Left hindlimb (tissue), 1 donor: ENCODE measurements around the gene PRKAR1B.
"Not testable (repeated sequence)": the region's sequence is repeated elsewhere in the genome, so short reads cannot be mapped to it uniquely, and the experiment has no call there.

Experiments used
- DNase-seq: peaks from one replicate; pipeline ENCODE4 v3.0.0-alpha.2; 2018

Gene PRKAR1B

DNA sequence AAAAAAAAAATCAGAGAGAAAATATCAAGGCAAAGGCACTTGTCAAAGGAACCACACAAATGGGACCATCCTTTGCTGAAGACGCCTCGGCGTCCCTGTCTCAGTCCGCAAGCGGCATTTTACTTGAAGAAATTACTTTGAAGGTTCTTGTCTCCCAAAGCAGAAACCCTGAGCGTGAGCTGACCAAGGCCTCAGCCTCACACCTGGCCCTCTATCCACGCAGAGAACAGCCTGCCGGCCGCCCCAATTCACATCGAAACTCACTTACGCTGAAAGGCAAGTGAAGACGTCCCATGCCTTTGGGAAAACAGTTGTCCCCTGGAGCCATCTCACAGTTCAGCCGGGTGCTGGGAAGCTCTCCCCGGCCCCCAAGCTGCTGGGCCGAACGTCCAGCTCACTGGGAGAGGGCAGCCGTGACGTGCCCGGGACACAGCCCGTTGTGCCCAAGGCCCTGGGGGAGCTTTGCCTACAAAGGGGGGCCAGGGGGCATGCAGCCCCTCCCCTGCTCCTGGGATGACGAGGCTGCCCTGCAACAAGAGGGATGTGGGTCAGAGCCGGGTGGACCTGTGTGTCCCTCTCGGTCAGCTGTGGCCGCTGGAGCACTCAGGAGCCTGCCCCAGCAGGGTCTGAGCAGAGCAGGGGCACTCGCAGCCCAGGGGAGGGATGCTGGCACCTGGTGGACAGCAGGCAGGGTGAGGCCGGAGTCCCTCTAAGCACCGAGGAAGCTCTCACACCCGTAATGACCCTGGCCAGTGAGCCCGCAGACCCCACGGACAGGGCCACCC, 157.8 kb downstream of the PRKAR1B start:
- no peak for DNase-seq

DNA sequence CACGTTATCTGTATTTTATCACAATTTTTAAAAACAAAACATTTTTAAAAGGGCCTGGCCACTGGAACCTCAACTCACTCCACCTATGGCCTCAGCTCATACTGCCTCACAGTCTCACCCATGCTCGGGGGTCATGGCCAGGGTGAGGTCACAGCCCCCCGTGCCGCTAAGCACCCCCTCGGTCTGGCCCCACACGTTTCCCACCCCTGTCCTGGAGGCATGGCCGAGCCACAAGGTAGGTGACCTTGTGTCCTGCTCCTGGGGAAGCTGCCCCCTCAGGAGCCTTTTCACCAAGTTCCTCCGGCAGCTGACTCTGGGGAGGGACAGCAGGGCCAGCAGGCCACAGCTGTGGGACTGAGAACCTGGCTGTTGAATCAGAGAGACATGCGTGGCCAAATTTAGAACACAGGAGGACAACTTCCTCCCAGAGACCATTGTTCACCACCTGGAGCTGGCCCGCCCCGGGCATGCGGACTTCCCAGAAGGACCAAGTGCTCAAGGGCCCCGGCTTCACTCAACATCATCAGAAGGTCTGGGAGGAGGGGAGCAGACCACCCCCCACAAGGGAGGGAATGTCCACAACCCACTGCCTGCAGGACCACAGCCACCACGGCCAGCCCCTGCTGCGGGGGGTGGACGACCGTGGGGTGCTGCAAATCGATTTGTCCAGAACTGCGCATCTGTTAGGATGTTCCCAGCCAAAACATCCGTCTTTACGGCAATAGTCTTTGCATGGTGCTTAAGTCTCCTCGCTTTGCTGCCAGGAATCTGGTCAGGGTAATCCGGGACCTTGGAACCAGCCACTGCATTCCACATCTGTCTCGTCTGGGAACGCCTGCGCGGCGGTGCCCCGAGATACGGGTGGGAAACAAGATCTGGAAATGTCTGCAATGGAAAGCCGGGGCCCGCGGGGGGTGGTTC, 158.8 kb downstream of the PRKAR1B start:
- peak; percentile 88 for DNase-seq

DNA sequence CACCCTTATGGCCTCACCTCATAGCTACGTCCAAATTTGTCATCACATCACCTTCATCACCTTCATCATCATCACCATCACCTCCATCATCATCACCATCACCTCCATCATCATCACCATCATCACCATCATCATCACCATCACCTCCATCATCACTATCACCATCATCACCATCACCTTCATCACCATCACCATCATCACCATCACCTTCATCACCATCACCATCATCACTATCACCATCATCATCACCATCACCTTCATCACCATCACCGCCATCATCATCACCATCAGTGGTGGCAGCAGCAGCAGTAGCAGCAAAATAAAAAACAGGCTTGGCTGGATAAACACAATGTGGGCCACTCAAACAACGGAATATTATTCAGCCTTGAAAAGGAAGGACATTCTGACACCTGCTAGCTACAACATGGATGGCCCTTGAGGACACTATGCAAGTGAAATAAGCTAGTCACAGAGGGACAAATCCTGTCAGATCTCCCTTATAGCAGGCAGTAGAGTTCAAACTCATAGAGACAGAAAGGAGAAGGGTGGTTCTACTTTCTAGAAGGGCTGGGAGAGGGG, 159.7 kb downstream of the PRKAR1B start:
- no peak for DNase-seq

DNA sequence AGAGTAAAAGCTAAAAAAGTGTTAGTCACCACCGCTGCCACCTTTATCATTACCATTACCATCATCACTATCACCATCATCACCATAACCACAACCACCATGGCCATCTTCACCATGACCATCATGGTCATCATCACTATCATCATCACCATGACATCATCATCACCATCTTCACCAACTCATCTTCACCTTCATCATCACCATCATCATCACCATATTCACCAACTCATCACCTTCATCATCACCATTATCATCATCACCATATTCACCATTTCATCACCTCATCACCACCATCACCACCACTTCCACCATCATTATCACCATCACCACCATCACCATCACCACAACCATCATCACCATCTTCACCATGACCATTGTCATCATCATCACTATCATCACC, 161.0 kb downstream of the PRKAR1B start:
- no peak for DNase-seq

DNA sequence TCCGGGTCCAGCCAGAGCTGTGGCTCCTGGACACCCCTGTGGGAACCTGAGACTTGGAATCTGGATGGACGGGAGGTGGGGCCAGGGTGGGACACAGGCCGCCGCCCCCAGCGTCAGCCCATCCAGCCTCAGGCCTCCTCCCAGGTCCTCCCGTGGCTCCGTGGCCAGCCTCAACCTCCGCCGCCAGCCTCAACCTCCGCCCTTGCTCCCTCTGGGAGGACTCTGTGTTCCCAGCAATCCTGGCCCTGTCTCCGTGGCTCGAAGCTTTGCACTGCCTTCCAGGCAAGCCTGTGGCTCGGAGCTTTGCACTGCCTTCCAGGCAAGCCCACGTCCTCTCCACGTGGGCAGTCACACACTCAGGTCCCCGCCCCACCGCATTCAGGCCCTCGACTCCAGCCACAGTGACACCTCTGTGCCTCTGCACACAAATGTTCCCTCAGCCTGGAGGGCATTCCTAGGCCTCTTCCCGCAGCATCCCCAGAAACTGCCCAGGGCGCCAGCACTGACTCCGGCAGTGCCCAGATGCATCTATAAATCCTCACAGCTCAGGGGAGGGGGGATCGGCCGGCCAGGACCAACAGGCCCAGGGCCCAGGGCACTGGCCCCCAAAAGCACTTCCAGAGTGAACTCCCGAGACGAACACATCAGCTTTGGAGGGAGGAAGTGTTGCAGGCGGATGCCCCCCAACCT, 162.8 kb downstream of the PRKAR1B start:
- DNase-seq: no peak

DNA sequence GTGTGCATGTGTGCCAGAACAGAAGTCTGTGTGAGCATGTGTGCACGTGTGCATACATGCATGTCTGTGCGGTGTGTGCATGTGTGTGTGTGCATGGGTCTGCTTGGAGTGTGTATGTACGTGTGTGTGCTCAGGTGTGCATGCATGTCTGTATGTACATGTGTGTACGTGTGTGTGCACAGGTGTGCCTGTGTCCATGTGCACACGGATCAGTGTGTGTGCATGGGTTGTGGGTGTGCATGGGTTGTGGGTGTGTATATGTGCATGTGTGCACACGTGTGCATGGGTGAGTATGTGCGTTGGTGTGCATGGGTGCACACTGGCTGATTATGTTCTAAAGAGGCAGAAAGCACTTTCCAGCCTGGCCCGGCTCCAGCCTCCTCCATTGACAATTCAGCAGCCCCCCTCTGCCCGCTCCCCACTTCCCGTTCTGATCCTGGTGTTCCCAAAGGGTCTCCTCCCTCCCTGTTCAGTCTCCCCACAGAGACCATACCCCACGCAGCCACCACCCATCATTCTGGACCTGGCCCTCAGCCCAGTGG, 163.4 kb downstream of the PRKAR1B start:
- DNase-seq: no peak

DNA sequence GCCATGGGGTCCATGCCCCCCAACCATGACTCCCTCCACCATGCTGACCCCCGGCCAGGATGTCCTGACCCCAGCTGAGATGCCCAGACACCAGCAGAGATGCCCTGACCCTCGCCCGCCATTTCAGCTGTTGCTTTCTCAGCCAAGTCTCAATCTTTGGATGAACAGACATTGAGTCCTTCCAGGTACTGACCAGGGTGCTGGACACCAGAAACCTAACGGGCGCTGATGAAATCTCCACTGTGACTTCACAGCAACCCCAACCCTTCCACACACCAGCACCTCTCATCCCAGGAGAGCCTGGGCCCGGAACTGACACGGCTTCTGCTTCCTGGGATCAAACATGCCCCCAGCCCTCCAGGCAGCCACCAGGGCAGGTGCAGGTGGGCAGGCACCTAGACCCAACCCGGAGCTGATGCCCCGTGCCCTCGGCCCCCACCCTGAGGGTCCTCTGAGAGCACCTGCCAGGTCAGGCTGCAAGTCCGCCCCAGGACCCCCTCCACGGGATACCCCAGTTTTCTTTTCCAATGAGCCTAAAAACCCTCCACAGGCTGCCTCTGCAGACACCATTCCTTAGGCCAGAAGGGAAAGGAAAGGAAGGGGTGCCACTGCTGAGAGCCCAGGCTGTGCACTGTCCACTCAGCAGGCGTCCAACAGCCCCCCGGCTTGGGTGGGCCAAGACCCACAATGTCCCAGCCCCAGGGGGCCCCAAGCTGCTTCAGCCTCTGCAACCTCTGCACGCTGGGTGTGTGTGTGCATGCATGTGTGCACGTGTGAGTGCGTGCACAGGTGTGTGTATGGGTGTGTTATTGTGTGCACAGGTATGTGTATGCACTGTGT, 164.1 kb downstream of the PRKAR1B start:
- DNase-seq: no peak

DNA sequence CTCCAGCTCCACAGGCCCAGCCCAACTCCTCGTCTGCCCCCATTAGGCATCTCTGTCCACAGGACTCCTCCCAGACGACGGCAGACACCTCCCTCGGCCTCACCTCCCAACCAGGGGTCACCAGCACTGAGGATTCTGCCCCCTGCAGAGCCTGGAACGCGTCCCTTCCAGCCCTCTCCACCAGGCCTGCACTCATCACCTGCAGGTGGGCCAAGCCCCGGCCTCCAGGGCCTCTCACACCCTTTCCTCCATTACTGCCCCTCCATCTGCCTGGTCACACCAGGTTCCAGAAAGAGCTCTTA, 164.8 kb downstream of the PRKAR1B start:
- DNase-seq: no peak

DNA sequence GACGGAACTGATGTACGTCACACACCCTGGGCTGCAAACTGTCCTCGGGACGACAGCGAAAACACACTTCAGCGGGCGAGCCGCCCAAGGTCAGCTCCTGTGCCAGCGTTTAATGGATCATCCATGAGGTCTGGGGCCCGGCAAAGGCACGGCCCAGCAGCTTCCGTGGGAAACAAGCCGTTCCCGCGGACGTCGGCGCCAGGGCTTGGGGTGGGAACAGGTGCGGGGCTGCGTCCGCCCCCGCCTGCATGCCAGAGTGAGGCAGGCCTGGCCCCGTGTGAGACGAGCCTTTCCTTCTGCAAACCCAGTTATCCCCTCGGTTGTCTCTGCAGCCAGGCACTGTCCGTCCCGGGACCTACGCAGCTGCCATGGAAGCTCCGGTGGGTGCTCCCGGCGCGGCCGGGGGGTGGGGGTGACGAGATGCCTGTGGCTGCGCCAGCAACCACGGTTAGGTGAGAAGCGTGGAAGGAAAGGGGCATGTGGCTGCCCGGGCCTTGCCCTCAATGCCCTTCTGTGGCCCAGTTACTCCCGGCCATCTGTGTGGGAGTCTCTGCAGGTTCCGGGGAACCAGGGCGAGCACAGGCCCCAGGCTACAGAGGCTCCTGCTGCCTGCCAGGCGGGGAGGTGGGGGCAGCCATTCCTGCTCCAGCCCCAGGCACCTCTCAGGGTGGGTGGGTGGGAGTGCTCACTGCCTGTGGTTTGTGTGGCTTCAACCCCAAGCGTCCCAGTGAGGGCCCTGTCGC, 165.3 kb downstream of the PRKAR1B start:
- peak; percentile 64 for DNase-seq

DNA sequence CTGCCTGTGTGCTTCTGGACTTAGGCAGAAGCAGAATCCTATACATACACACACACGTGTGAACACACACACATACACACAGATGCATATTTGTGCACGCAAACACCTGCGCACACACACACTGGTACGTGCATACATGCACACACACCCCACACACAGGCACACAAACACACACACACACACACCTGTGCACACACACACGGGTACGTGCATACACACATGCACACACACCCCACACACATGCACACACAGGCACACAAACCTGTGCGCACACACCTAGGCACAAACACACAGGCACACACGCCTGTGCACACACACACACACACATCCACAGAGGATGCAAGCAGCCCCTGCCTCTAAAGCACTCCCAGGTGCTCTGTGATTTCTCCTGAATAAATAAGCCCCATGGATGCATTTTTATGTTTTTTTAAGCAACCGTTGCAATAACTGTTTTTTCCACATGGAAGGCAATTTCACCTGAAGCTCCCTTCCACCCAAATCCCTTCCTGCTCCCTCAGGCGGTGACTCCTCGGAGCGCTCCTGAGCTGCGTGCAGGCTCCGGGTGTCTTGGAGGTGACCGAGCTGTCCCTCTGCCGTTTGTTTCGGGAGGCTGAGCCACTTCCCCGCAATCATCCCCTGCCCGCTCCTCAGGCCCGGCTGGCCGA, 166.0 kb downstream of the PRKAR1B start:
- no peak for DNase-seq

DNA sequence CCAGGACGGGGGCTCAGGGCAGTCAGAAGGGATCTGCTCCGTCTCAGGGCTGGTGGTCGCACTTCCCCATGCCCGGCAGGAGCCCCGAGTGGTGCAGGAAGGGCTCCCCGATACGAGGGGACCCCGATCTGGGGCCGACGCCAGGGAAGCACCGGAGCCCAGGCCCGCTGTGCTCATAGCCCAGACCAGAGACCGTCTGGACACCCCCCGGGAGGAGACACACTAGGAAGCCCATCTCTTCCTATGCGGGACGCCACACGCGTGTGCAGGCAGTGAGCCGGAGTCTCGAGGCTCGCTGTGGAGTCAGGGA, 167.7 kb downstream of the PRKAR1B start:
- DNase-seq: no peak

DNA sequence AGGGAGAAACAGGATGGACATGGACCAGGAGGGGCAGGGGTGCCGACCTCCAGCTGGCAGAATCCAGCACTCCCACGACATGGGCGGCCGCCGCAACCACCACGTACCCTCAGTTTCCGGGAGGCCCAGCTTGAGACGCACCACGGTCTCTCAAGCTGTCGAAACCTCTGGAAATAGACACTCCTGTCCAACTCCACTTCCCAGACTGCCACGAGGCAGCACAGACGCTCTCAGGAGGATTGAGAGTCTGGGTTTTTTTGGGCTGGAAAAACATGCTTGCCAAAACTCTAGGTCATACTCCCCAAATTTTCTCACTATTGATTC, 169.6 kb downstream of the PRKAR1B start:
- no peak for DNase-seq

DNA sequence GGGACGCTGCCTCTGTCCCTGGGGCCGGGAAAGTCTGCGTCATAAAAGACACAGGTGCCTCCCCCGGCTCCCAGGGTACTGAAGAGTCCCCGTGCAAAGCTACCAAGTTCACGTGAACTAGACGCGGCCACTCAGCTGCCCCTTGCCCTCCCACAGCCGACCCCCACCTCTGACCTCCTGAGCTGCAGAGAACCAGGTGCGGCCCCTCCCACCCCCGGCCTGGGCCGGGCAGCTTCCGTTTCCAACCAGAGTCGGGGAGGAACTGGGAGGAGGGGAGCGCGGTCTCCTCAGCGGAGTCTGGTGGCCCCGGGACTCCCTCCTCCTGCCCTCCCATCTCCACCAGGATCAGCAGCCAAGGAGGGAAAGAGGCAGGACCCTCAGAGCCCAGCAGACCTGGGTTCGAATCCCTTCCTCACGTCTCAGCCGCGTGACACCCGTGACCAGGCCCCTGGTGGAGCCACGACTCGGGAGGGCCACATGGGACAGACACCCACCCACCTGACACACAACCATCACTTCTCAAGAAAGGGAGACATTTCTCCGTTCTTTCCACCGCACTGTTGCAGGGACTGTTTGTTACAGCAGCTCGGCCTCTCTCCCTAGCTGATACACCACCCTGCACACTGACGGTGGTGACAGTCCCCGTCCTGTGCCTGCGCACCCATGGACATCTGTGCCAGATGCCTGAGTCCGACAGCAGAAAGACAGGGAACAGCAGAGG, 170.1 kb downstream of the PRKAR1B start:
- DNase-seq: no peak

DNA sequence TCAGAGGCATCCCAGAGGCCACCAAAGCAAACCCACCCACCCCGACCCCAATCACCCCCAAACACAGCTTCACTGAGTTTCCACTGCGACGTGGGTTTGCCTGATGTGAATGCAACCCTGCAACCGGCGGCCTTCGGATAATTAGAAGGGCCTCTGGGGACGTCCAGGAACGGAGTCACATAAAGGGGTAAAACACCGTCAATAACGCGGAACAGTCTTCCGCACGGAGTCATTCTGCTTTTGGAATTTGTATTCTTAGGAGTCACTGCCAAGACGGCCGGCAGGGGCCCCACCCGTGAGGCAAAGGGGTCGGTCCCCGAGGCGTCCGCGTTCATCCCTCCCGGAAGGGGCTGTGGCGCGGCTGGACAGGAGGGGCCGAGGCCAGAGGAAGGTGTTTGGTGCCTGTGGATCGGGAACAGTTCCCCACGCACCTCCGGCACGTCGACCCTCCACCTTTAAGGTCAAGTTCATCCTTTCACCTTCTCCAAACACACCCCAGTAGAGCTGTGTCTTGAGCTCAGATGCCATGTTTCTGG, 170.7 kb downstream of the PRKAR1B start:
- DNase-seq: no peak

DNA sequence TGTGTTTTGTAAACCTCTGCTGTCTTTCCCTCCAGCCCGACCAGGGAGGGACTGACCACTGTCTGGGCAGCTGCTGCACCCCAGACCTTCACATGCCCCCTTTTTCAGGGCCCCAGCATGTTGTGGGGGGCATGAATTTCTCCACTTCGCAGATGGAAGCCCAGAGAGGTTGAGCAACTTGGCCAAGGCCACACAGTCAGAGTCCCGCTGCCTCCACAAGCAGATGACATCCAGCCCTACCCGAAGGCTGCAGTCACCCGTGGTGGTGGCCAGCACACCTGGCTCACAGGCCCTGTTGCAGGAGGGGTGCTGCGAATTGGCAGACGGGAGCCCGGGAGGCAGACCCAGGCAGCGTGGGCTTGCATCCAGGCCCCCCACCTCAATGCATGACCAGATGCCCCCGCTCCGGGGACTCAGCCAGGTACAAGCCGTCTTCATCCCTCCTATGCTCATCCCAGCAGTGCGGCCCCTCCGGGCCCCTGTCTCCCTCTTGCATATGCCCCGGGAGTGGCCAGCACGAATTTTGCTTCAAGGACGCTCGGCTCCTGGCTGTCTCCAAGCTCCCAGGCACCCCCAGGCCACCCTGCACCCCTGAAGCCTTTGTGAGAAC, 171.4 kb downstream of the PRKAR1B start:
- no peak for DNase-seq

DNA sequence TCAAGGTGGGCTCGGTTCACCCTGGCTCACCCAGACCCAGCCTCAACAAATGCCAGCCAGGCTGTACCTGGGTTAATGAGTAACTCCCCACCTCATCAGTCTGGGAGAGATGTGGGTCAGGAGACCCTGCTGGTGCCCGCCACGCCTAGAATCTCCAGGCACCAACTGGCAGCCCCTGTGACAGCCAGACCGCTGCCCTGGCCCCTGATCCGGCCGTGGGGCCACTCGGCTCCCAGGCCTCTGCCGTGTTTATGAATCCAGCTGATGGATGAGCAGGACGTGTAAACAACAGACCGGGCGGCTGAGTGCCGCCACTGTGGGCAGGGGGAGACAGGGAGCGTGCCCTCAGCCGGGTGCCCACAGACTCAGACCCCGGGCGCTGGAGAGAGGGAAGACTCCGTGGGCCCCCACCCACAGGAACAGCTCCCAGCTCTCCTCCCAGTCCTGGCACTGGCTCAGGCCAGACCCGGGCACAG, 173.4 kb downstream of the PRKAR1B start:
- DNase-seq: no peak

DNA sequence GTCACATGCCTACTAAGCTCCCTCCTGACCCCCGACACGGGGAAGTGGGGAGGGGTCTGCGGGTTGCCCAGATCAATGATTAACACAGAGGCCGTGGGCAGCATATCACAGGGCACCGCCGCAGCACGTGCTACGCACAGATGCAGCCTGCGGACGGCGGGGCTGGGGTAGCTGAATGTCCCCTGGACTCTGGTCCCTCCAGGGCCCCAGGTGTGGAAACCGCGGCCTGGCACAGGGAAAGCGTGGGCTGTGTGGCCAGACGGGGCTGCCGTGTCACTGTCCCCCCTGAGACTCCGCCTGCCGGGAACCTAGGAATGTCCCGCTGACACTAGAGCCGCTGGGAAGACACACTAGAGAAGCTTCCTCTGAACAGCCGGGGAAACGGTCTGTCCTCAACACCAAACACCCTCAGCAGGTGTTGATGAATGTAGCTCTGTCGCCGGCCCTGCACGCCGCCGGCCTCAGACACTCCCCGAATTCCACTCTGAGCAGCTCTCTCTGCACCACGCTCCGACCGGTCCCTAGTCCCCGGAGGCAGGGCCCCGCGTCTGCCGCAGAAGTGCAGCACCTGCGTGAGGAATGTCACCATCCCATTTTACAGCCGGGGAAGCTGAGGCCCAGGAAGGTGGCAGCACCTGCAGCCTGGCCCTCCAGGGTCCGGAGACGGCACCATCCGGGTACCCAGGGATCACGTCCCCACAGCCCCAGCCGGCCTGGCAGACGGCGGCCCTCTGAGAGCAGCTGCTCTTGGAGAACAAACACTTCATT, 174.0 kb downstream of the PRKAR1B start:
- DNase-seq: no peak

DNA sequence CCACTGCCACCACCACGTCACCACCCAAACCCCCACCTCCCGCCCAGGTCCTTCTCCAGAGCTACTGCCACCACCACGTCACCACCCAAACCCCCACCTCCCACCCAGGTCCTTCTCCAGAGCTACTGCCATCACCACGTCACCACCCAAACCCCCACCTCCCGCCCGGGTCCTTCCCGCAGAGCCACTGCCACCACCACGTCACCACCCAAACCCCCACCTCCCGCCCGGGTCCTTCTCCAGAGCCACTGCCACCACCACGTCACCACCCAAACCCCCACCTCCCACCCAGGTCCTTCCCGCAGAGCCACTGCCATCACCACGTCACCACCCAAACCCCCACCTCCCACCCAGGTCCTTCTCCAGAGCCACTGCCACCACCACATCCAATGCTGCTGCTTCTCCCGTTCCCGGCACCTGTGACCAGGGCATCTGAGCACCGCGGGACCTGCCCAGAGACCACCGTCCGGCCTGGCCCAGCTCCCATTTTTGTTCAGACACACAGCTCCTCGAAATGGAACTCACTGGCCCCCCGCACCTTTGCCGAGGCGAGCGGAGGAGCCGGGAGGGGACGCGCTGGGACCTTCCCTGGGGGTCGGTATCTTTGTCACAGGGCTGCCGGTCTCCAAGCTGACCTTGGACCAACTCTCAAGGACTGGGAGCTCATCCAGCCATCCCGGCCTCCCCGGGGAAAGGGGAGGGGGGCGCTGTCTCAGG, 174.8 kb downstream of the PRKAR1B start:
- DNase-seq: not testable (repeated sequence)
